Amniotic stem cell (primary cell): Measurements from ENCODE around the gene CT45A10.
"Not testable (repeated sequence)": the region's sequence is repeated elsewhere in the genome, so short reads cannot be mapped to it uniquely, and the experiment has no call there.

Experiments
- DNase-seq: peaks from one replicate; lab custom pipeline; 2025; lab: John Stamatoyannopoulos, UW

The CT45A10 gene

GRCh38 chrX:135893294-135893817 is at the start of gene CT45A10, which contains the start of gene SAGE1:
Gene CT45A10, minus strand, starts transcription at chrX:135893444. Its CDS starts 8,100 bp downstream, at chrX:135885344.
Gene SAGE1, plus strand, starts transcription at chrX:135893716. Its CDS starts 2,527 bp downstream, at chrX:135896243.
- DNase-seq = no peak

DNA sequence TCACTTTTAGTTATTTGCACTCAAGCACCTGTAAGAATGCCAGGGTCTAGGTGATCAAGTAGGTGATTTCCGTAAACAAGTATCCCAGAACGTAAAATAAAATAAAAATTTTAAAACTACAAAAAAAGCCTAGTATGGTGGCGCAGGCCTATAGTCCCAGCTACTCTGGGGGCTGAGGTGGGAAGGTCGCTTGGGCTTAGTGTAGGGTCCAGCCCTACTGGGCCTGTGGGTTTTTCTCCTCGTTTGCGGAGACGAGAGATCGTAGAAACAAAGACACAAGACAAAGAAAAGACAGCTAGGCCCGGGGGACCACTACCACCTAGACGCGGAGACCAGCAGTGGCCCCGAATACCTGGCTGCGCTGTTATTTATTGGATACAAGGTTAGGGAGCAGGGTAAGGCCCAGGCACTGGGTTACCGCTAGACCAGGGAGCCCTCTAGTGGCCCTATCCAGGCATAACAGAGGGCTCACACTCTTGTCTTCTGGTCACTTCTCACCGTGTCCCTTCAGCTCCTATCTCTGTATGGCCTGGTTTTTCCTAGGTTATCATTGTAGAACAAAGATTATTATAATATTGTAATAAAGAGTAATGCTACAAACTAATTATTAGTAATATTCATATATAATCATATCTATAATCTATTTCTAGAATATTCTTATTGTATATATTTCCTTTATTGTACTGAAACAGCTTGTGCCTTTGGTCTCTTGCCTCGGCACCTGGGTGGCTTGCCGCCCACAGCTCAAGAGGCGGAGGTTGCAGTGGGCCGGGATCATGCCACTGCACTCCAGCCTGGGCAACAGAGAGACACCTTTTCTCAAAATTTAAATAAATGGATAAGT is 38.6 kb upstream of the CT45A10 start:
- DNase-seq = no peak

DNA sequence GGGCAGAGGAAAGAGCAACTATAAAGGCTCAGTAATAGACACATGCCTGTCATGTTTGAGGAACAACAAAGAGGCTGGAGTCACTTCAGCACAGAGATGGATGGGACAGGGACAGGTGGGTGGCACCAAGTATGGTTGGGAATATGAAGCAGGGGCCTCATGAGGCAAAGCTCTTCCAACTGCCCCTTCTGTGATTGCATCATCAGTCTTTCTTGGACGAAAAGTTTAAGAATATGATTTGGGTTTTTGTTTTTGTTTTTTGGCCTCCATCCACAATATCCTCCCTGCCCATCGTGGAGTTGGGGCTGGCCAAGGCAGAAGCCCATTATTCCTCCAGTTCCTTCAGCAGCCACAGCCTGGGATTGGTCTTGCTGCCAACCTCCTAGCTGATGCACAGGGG is 34.7 kb upstream of the CT45A10 start:
- DNase-seq = no peak

GRCh38 chrX:135923353-135923752 is 30.1 kb upstream of the CT45A10 start:
- no peak for DNase-seq

DNA sequence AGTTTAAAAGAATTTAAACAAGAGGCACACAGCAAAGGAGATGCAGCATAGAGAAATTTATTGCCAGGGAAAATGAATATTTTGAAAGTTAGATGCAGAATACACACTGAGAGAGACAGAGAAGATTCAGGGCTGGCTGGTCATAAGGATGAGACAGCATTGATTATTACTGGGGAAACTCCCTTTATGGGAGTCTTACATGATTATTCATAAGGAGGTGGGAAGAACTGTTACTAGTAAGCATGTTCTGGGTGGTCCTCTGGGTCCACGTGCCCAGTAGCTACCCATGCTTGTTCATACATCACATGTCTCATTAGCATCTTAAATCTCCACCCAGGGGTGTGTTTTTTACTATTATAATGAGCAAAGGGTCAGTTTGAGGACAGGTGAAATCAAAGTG is 27.3 kb upstream of the CT45A10 start:
- not testable (repeated sequence) for DNase-seq

DNA sequence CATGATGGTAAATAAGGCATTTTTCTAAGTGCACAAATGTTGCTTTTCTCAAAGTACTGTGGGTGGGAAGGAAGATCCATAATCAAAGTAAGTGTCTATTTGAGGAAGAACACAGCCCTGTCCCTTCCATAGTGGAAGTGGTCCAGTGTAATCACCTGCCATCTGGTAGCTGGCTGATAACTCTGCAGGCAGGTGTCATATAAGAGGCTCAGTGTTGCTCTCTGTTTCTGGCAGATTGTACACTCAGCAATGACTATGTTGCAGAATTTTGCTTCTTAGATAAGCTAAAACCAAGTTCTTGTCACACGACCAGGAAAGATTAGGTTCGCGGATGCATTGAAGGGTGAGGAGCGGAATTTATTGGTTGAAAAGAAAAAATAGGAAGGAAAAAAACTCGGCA is 21.2 kb upstream of the CT45A10 start:
- DNase-seq = no peak

DNA sequence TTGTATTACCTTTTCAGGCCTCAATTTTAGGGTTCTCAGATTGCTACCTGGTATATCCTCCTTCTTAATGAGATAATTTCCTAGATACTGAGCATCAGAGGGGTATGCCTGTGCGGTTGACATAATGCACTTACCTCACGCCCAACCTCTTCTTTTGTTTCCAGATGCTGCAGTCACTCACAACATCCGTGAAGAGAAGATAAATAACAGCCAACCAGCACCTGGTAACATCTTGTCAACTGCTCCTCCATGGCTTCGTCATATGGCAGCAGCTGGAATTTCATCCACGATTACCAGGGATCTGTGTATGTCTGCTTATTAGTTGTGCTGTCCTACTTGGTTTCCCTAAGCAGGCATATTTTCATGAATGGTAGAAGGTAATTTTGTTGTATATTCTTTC is 17.0 kb upstream of the CT45A10 start:
- no peak for DNase-seq

DNA sequence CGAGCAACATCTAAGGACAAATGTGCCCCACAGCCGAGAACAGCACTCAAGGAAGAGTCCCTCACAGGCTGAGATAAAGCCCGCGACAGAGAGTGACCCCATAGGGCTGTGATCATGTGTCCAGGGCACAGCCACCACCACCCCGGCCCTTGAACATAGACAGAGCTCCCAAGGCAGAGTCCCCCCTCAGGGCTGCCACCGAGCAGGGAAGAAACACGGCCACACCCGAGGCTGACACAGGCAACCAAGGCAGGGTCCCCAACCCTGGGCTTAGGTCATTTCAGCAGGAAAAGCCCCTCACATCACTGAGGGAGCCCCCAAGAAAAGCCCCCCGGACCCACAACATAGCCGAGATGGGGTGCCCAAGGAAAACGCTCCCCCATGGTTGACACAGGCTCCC is 463 bp downstream of the CT45A10 start:
- DNase-seq = no peak

GRCh38 chrX:135890087-135890585 is 3.1 kb downstream of the CT45A10 start:
- no peak for DNase-seq

DNA sequence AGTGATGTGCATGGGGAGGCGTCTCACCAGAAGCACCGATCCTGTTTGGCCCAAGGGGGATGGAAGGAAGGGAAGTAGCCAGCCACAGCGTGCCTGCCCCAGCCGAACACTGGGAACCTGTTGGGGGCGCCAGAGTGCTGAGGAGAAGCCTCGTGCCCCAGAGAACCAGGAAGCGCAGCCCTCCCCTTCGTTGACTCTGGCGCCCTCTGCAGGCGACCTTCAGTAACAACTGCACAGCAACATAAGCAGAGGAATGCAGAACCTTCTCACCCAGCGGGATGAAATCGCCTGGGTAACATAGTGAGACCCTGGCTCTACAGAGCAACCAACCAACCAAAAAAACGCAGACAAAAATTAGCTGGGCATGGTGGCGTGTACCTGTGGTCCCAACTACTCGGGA is 4.3 kb downstream of the CT45A10 start:
- DNase-seq = not testable (repeated sequence)

DNA sequence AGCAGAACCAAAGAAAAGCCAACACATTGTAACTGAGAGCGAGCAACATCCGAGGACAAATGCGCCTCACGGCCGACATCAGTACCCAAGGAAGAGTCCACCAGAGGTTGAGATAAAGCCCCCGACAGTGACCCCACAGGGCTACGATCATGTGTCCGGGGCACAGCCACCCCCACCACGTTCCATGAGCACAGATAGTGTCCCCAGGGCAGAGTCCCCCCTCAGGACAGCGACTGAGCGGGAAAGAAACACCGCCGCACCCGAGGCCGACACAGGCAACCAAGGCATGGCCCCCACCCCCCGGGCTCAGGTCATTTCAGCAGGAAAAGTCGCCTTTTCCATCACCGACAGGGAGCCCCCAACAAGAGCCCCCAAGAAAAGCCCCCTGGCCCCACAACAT is 5.0 kb downstream of the CT45A10 start:
- DNase-seq = not testable (repeated sequence)

GRCh38 chrX:135882741-135883140 is 10.5 kb downstream of the CT45A10 start:
- DNase-seq = not testable (repeated sequence)

DNA sequence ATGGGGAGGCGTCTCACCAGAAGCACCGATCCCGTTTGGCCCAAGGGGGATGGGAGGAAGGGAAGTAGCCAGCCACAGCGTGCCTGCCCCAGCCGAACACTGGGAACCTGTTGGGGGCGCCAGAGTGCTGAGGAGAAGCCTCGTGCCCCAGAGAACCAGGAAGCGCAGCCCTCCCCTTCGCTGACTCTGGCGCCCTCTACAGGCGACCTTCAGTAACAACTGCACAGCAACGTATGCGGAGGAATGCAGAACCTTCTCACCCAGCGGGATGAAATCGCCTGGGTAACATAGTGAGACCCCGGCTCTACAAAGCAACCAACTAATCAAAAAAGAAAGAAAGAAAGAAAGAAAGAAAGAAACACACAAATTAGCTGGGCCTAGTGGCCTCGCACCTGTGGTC is 21.5 kb downstream of the CT45A10 start, which contains the start of gene CT45A9:
CT45A9 (minus strand) TSS at position 101 of the 400 bp plus-strand sequence. CDS start 3,751 bp downstream, outside the sequence.
- DNase-seq = not testable (repeated sequence)

- DNase-seq = not testable (repeated sequence)
Observed at GRCh38 chrX:135854438-135854837, 38.8 kb downstream of the CT45A10 start, which contains the start of gene CT45A8. Gene CT45A8, minus strand, starts transcription at chrX:135854538. Its CDS starts 3,755 bp downstream, at chrX:135850783.

DNA sequence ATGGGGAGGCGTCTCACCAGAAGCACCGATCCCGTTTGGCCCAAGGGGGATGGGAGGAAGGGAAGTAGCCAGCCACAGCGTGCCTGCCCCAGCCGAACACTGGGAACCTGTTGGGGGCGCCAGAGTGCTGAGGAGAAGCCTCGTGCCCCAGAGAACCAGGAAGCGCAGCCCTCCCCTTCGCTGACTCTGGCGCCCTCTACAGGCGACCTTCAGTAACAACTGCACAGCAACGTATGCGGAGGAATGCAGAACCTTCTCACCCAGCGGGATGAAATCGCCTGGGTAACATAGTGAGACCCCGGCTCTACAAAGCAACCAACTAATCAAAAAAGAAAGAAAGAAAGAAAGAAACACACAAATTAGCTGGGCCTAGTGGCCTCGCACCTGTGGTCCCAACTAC is 56.1 kb downstream of the CT45A10 start, which contains the start of gene CT45A7:
CT45A7 (minus strand) TSS at position 101 of the 400 bp plus-strand sequence. CDS start 3,747 bp downstream, outside the sequence.
- DNase-seq = not testable (repeated sequence)
